Measurements from ENCODE around the gene RFX7.

DNA sequence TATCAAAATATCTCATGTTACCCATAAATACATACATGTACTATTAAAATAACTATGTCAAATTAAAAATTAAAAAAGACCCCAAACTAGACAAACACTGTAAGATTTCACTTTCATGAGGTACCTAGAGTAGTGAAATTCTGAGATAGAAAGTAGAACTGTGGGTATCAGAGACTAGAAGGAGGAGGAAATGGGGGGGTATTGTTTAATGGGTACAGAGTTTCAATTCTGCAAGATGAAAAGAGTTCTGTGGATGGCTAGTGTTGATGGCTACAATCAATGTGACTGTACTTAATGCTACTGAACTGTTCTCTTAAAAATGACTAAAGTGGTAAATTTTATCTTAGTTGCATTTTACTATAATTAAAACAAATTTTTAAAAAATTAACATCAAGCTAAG is 36.6 kb downstream of the RFX7 start:
- TF ChIP-seq, protein P1, sequence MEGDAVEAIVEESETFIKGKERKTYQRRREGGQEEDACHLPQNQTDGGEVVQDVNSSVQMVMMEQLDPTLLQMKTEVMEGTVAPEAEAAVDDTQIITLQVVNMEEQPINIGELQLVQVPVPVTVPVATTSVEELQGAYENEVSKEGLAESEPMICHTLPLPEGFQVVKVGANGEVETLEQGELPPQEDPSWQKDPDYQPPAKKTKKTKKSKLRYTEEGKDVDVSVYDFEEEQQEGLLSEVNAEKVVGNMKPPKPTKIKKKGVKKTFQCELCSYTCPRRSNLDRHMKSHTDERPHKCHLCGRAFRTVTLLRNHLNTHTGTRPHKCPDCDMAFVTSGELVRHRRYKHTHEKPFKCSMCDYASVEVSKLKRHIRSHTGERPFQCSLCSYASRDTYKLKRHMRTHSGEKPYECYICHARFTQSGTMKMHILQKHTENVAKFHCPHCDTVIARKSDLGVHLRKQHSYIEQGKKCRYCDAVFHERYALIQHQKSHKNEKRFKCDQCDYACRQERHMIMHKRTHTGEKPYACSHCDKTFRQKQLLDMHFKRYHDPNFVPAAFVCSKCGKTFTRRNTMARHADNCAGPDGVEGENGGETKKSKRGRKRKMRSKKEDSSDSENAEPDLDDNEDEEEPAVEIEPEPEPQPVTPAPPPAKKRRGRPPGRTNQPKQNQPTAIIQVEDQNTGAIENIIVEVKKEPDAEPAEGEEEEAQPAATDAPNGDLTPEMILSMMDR (conservative IDR thresholded peaks at IDR 0.05; ENCODE audit: low read depth, low read length), result no peak
- TF ChIP-seq POLR2A (IDR thresholded peaks at IDR 0.05; ENCODE audit: low read depth, low read length) (no peak), SMC3 (IDR thresholded peaks at IDR 0.05; ENCODE audit: low read depth, low read length) (no peak), CEBPB (IDR thresholded peaks at IDR 0.05; ENCODE audit: low read depth, low read length) (no peak), RFX5 (IDR thresholded peaks at IDR 0.05; ENCODE audit: low read depth, low read length) (no peak), FOS (IDR thresholded peaks at IDR 0.05; ENCODE audit: low read depth, low read length) (no peak)
- TF ChIP-seq, protein P2, sequence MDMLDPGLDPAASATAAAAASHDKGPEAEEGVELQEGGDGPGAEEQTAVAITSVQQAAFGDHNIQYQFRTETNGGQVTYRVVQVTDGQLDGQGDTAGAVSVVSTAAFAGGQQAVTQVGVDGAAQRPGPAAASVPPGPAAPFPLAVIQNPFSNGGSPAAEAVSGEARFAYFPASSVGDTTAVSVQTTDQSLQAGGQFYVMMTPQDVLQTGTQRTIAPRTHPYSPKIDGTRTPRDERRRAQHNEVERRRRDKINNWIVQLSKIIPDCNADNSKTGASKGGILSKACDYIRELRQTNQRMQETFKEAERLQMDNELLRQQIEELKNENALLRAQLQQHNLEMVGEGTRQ (IDR thresholded peaks at IDR 0.05; ENCODE audit: low read depth, low read length), result no peak
